OCI-LY1 (cell line): ENCODE data around the gene HIVEP2.

Source experiments
- H2AFZ ChIP-seq: fragments of 200-600 bp; sonication (generic), shearing (Covaris generic); 2 replicates; pipeline ENCODE4 v1.6.0; 2014; ENCODE audit warnings: antibody characterized with exemption, mild to moderate bottlenecking, low read length
- H3F3A ChIP-seq: fragments of 200-600 bp; sonication (generic), shearing (Covaris generic); 2 replicates; pipeline ENCODE4 v1.6.0; 2014; ENCODE audit warnings: mild to moderate bottlenecking, antibody characterized with exemption, low read length, moderate library complexity; ENCODE audit not compliant: insufficient read depth
- H3K27ac ChIP-seq: fragments of 200-600 bp; sonication (generic); 2 replicates; pipeline ENCODE4 v1.5.1; 2014; ENCODE audit warnings: low read length, mixed run types, mild to moderate bottlenecking, low read depth; ENCODE audit not compliant: poor library complexity, severe bottlenecking
- H3K27me3 ChIP-seq: fragments of 200-600 bp; sonication (generic); 2 replicates; pipeline ENCODE4 v1.6.0; 2014; ENCODE audit warnings: antibody characterized with exemption, mild to moderate bottlenecking, low read length, moderate library complexity; ENCODE audit not compliant: insufficient read depth
- H3K36me3 ChIP-seq: fragments of 200-600 bp; sonication (generic); 2 replicates; pipeline ENCODE4 v1.6.1; 2014; ENCODE audit warnings: mild to moderate bottlenecking, antibody characterized with exemption, low read length, moderate library complexity, mixed read lengths; ENCODE audit not compliant: insufficient read depth
- H3K4me1 ChIP-seq: fragments of 200-600 bp; sonication (generic); 2 replicates; pipeline ENCODE4 v1.5.1; 2014; ENCODE audit warnings: mild to moderate bottlenecking, low read length, moderate library complexity; ENCODE audit not compliant: insufficient read depth, severe bottlenecking
- H3K4me2 ChIP-seq: fragments of 200-600 bp; sonication (generic), shearing (Covaris generic); 2 replicates; pipeline ENCODE4 v1.6.1; 2014; ENCODE audit warnings: low read length
- H3K4me3 ChIP-seq: fragments of 200-600 bp; sonication (generic); 2 replicates; pipeline ENCODE4 v1.5.1; 2014; ENCODE audit warnings: low read length, low read depth, mild to moderate bottlenecking, mixed read lengths; ENCODE audit not compliant: poor library complexity, severe bottlenecking
- H3K79me2 ChIP-seq: fragments of 200-600 bp; shearing (Covaris generic); 2 replicates; pipeline ENCODE4 v1.6.1; 2016; ENCODE audit warnings: mixed run types, low read length, mixed read lengths; ENCODE audit not compliant: insufficient read depth
- H3K9ac ChIP-seq: fragments of 200-600 bp; sonication (generic), shearing (Covaris generic); 2 replicates; pipeline ENCODE4 v1.6.1; 2014; ENCODE audit warnings: mild to moderate bottlenecking, low read length, mixed read lengths
- H3K9me2 ChIP-seq: fragments of 200-600 bp; sonication (generic), shearing (Covaris generic); 2 replicates; pipeline ENCODE4 v1.6.1; 2014; ENCODE audit warnings: low read depth, mild to moderate bottlenecking, low read length, mixed read lengths
- H3K9me3 ChIP-seq: fragments of 200-600 bp; shearing (Covaris generic); 2 replicates; pipeline ENCODE4 v1.6.1; 2014; ENCODE audit warnings: low read length, mixed read lengths
- H4K20me1 ChIP-seq: fragments of 200-600 bp; sonication (generic), shearing (Covaris generic); 2 replicates; pipeline ENCODE4 v1.6.0; 2016; ENCODE audit warnings: mild to moderate bottlenecking, low read length; ENCODE audit not compliant: insufficient read depth
- CTCF ChIP-seq: fragments of 200-600 bp; sonication (generic), shearing (Covaris generic); IDR thresholded peaks from 2 replicates; pipeline ENCODE4 v1.5.1; 2017; ENCODE audit warnings: mild to moderate bottlenecking, antibody characterized with exemption, low read length, moderate library complexity, mixed read lengths
- EZH2 ChIP-seq: fragments of 200-600 bp; sonication (generic), shearing (Covaris generic); IDR thresholded peaks from 2 replicates; pipeline ENCODE4 v1.8.0; 2017; ENCODE audit warnings: borderline replicate concordance, mixed run types, mild to moderate bottlenecking, antibody characterized with exemption, low read length, moderate library complexity, mixed read lengths

HIVEP2 gene

GRCh38 chr6:142738035-142738396 lies 207.0 kb downstream of the HIVEP2 start:
- TF ChIP-seq EZH2 (no peak), CTCF (no peak)

GRCh38 chr6:142737368-142738034 lies 207.5 kb downstream of the HIVEP2 start:
- Histone ChIP-seq H3K4me3 (no peak overlapping the region), H3K27ac (no peak overlapping the region), H3K4me1 (no peaks in the 10 kb centered on the region), H3K9ac (no peak overlapping the region), H3K36me3 (no peaks in the 10 kb centered on the region), H3K79me2 (no peaks in the 10 kb centered on the region), H3K9me2 (no peaks in the 10 kb centered on the region), H2AFZ (no peak overlapping the region), H3F3A (no peaks in the 10 kb centered on the region), H3K4me2 (no peak overlapping the region), H3K27me3 (no peaks in the 10 kb centered on the region), H3K9me3 (no peaks in the 10 kb centered on the region; the same call in 1 of the 2 replicates), H4K20me1 (no peaks in the 10 kb centered on the region)
- TF ChIP-seq CTCF: no peak
- no peak for TF ChIP-seq EZH2

More at GRCh38 chr6:142738035-142738396, 207.0 kb downstream of the HIVEP2 start:
- H3K27ac ChIP-seq: no peak overlapping the region
- no peaks in the 10 kb centered on the region for H3F3A ChIP-seq
- no peaks in the 10 kb centered on the region; the same call in 1 of the 2 replicates for H3K9me3 ChIP-seq
- H3K4me1 ChIP-seq: no peaks in the 10 kb centered on the region
- H3K27me3 ChIP-seq: no peaks in the 10 kb centered on the region
- no peaks in the 10 kb centered on the region for H3K9me2 ChIP-seq
- no peak overlapping the region for H3K4me3 ChIP-seq
- no peaks in the 10 kb centered on the region for H3K36me3 ChIP-seq
- H3K79me2 ChIP-seq: no peaks in the 10 kb centered on the region
- H2AFZ ChIP-seq: no peak overlapping the region
- H4K20me1 ChIP-seq: no peaks in the 10 kb centered on the region
- no peak overlapping the region for H3K9ac ChIP-seq
- no peak overlapping the region for H3K4me2 ChIP-seq

GRCh38 chr6:142735204-142735603 lies 209.8 kb downstream of the HIVEP2 start:
- H3K36me3 ChIP-seq: no peaks in the 10 kb centered on the region

More at GRCh38 chr6:142735204-142735603, 209.8 kb downstream of the HIVEP2 start:
- Histone ChIP-seq H4K20me1 (no peaks in the 10 kb centered on the region), H3K4me3 (no peak overlapping the region), H3K79me2 (no peaks in the 10 kb centered on the region), H3K4me2 (no peak overlapping the region), H3K4me1 (no peaks in the 10 kb centered on the region), H3F3A (no peaks in the 10 kb centered on the region), H3K27ac (no peak overlapping the region), H2AFZ (no peak overlapping the region), H3K27me3 (no peaks in the 10 kb centered on the region), H3K9me2 (no peaks in the 10 kb centered on the region), H3K9ac (no peak overlapping the region), H3K9me3 (no peaks in the 10 kb centered on the region)
- no peak for TF ChIP-seq EZH2
- no peak for TF ChIP-seq CTCF
